Cardiac muscle cell (in vitro differentiated cells and primary cell): ENCODE results near the gene PMPCA. TPM values are rescaled to one million over a fixed set of nuclear protein-coding genes. Genes with fewer than 3 reads are reported as not detected.

Source experiments
- DNase-seq, 2 donors: peaks; one replicate each; pipeline versions ENCODE4 v3.0.0 to v3.0.0-alpha.2; 2010 to 2017; ENCODE audit warnings: low read depth in 1 of 2, low spot score in 1 of 2
- H3K27ac ChIP-seq: fragments of 200-600 bp; sonication (generic); 2 replicates; pipeline ENCODE4 v1.5.1; 2016
- H3K27me3 ChIP-seq: fragments of 200-600 bp; sonication (generic); 2 replicates; pipeline ENCODE4 v1.6.0; 2016; ENCODE audit warnings: control low read depth
- H3K36me3 ChIP-seq: fragments of 200-600 bp; sonication (generic); 2 replicates; pipeline ENCODE4 v1.5.1; 2016; ENCODE audit warnings: control low read depth
- H3K4me1 ChIP-seq: fragments of 200-600 bp; sonication (generic); 2 replicates; pipeline ENCODE4 v1.8.1; 2017; ENCODE audit warnings: low read depth, mild to moderate bottlenecking, mixed run types
- H3K4me3 ChIP-seq: fragments of 200-600 bp; sonication (generic); 2 replicates; pipeline ENCODE4 v1.5.1; 2016; ENCODE audit warnings: mild to moderate bottlenecking
- H3K9me3 ChIP-seq: fragments of 200-600 bp; sonication (generic); 2 replicates; pipeline ENCODE4 v1.5.1; 2017; ENCODE audit warnings: low read depth, mild to moderate bottlenecking, control low read depth
- polyA plus RNA-seq: library from polyadenylated mRNA; unstranded; fragments of >200 nt; fragmentation: Nextera tagmentation; extraction: Ambion mirVana; gene quantifications from 2 replicates; pipeline ENCODE4 v1.2.1, GENCODE V29; 2016
- total RNA-seq: library from RNA; depleted of rRNA; stranded (reverse); fragments of >200 nt; gene quantifications from 2 replicates; pipeline ENCODE4 v1.2.3, GENCODE V29; 2016
- TF ChIP-seq, protein P1 (sequence below): IDR thresholded peaks from 2 replicates; pipeline ENCODE4 v1.5.1; 2012; ENCODE audit warnings: low read depth, mild to moderate bottlenecking, low read length

Gene PMPCA
- total and polyA plus RNA-seq, 2 experiments from 2014 or later = 74.5 to 128 TPM

DNA sequence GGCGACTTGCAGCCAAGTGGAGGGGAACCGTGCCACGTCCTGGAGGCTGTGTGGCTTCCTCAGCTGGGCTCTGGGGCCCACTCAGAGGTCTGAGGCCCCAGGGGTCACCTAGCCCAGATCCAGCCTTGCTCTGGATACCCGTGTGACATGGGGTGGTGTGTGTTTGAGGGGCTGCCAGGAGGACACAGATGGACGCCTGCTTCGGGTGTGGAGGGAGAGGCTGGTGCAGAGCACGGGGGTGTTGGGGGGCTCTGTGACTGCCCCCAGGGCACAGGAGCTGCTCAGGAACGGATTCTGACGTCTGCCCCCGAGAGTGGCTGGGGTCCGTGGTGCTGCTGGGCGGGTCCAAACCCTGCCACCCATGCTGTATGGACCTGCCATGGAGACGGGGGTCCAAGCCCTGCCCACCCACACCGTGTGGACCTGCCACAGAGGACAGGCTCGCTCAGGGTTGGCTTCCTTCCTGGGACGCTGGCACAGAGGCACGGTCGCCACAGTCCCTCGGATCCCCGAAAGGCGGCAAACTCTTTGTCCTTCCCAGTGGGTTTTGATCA lies 18.7 kb downstream of the PMPCA start:
- Histone ChIP-seq H3K36me3 (peaks cover 11% of the 10 kb centered on the region), H3K4me3 (no peak overlapping the region), H3K27me3 (no peaks in the 10 kb centered on the region), H3K9me3 (no peaks in the 10 kb centered on the region), H3K27ac (no peak overlapping the region), H3K4me1 (no peaks in the 10 kb centered on the region)
- no peak for DNase-seq
- TF ChIP-seq, protein P1, sequence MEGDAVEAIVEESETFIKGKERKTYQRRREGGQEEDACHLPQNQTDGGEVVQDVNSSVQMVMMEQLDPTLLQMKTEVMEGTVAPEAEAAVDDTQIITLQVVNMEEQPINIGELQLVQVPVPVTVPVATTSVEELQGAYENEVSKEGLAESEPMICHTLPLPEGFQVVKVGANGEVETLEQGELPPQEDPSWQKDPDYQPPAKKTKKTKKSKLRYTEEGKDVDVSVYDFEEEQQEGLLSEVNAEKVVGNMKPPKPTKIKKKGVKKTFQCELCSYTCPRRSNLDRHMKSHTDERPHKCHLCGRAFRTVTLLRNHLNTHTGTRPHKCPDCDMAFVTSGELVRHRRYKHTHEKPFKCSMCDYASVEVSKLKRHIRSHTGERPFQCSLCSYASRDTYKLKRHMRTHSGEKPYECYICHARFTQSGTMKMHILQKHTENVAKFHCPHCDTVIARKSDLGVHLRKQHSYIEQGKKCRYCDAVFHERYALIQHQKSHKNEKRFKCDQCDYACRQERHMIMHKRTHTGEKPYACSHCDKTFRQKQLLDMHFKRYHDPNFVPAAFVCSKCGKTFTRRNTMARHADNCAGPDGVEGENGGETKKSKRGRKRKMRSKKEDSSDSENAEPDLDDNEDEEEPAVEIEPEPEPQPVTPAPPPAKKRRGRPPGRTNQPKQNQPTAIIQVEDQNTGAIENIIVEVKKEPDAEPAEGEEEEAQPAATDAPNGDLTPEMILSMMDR = no peak

DNA sequence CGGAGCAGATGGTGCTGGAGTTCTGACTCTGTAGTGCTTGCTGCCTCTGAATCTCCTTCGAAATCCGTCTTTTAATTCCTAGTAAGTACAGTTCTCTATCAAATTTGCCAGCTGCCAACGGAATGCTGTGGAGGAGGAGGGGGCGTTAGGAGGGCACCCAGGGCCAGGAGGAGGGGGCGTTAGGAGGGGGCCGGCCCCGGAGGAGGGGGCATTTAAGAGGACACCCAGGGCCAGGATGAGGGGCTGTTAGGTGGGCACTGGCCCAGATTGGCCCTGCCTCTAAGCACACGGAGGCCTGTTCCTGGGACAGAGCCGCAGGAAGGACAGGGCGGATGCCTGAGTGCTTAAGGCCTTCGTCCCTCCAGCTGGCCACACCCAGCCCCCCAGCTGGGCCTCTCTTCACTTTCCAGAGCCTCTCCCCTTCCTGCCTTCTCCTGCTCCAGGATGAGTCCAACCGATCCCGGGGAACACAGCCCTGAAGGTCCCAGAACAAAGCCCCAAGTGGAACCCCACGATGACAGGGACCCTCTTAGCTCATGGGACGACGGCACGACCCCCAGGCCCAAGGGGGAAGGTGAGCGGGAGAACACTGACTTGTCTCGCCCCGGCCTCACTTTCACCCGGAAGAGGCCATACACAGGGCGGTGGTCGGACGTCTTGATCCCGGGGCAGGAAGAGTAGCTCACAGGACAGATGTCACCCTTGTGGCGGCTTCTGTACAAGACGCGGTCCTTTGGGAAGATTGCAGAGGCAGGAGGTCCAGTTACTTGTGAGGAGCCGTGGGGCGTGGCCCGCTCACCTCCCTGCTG lies 19.4 kb downstream of the PMPCA start:
- Histone ChIP-seq H3K4me3 (no peak overlapping the region), H3K4me1 (no peaks in the 10 kb centered on the region), H3K27me3 (no peaks in the 10 kb centered on the region), H3K27ac (no peak overlapping the region), H3K36me3 (peaks cover 11% of the 10 kb centered on the region), H3K9me3 (no peaks in the 10 kb centered on the region)
- no peak for DNase-seq
- TF ChIP-seq, protein P1 = no peak

DNA sequence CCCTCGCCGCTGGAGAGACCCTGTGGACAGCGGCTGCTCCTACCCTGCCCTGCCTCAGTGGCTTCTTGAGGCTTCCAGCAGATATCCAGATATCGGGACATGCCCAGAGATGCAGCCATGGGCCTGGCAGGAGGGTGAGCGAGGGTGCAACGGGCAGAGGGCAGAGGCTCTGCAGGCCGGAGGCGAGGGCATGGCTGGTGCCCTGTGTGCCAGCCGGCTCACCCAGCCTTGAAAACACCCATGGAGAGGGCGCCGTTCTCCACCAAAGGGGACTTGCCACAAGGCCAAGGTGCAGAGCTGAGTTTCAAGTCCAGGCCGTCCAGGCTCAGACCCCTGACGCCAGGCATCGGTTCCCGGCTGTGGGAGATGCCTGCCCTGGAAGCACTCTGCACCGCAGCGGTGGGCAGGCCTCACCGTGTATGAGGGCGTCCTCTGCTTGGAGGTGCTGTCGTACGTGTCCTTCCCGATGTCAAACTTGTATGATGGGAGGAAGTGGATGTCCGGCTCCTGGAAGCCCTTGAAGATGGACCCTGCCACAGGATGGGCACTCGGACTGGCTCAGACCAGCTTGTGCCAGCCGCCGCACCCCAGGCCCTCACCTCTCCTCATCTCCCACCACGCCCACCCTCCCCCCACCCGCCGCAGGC lies 20.3 kb downstream of the PMPCA start:
- Histone ChIP-seq H3K36me3 (peaks cover 11% of the 10 kb centered on the region), H3K27ac (no peak overlapping the region), H3K4me1 (no peaks in the 10 kb centered on the region), H3K27me3 (no peaks in the 10 kb centered on the region), H3K9me3 (no peaks in the 10 kb centered on the region), H3K4me3 (no peak overlapping the region)
- TF ChIP-seq, protein P1 = no peak
- no peak for DNase-seq

DNA sequence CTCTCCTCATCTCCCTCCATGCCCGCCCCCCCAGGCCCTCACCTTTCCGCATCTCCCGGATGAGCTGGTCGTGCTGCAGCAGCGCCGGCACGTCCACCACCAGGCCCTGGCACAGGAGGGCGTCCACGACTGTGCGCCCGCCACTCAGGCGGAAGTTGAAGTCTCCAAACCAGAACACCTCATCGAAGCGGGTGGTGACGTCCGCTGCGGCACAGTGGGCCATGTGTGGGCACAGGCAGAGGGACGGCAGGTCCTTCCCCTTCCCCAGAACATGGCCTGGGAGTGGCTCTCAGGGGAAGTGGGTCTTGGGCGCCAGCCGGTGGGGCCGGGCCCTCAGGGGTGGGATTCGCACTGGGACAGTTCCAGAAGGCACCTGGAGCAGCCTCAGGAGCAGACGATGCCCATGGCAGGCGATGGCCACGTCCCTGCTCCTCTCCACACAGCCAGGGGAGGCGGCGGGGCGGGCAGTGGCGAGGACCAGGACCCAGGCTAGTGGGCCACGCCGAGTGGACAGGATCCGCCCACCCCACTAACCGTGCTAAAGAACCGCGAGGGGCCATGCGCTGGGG lies 21.4 kb downstream of the PMPCA start:
- no peak overlapping the region for H3K4me3 ChIP-seq
- H3K27ac ChIP-seq = no peak overlapping the region
- peaks cover 11% of the 10 kb centered on the region for H3K36me3 ChIP-seq
- TF ChIP-seq, protein P1 = no peak
- no peaks in the 10 kb centered on the region for H3K4me1 ChIP-seq
- no peak for DNase-seq
- no peaks in the 10 kb centered on the region for H3K9me3 ChIP-seq
- no peaks in the 10 kb centered on the region for H3K27me3 ChIP-seq

DNA sequence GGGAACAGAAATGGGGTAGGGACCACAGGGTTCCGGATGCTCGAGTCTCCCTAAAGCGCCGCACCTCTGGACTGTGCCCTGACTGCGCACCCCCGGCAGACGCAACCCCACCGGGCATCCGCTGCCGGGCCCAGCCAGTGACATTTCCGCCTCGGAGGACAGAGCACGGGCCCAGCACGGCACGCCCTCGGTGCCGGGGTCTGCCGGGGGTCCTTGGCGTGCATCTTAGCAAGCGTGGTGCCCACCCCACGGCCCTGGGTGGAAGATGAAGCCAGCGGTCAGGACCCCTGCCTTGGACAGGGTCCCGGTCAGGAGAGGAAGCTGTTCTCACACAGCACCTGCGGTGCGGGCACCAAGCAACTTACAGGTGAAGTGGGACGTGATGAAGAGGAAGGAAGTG lies 22.1 kb downstream of the PMPCA start:
- no peak overlapping the region for H3K27ac ChIP-seq
- H3K9me3 ChIP-seq = no peaks in the 10 kb centered on the region
- peaks cover 2% of the 10 kb centered on the region for H3K4me1 ChIP-seq
- TF ChIP-seq, protein P1 = no peak
- no peak for DNase-seq
- H3K36me3 ChIP-seq = peaks cover 11% of the 10 kb centered on the region
- no peaks in the 10 kb centered on the region for H3K27me3 ChIP-seq
- no peak overlapping the region for H3K4me3 ChIP-seq
